Measurements from ENCODE around the gene SLC12A6. TPM values are rescaled to one million over a fixed set of nuclear protein-coding genes. Genes with fewer than 3 reads are reported as not detected.
"Not testable (repeated sequence)": the region's sequence is repeated elsewhere in the genome, so short reads cannot be mapped to it uniquely, and the experiment has no call there.

The SLC12A6 gene
- total and polyA plus RNA-seq, 7 experiments from 2014 or later: 9.6 to 122 (median 104) TPM

DNA sequence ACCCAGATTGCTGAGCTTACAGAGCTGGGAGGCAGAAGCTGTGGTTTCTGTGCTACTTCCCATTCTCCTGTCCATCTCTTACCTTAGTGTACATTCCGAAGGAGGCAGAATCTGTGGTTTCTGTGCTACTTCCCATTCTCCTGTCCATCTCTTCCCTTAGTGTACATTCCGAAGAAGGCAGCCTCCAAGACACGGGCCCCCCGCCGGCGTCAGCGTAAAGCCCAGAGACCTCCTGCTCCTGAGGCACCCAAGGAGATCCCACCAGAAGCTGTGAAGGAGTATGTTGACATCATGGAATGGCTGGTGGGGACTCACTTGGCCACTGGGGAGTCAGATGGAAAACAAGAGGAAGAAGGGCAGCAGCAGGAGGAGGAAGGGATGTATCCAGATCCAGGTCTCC lies 16.7 kb upstream of the SLC12A6 start:
- Histone ChIP-seq H3K27ac (ENCODE audit: low read depth, low read length) (no peak overlapping the region), H3K4me1 (ENCODE audit: control insufficient read depth in 2 of 2, insufficient read depth in 2 of 2, low read length in 2 of 2) (no peaks in the 10 kb centered on the region), H3K4me3 (ENCODE audit: low read length) (no peak overlapping the region), H3K9me3 (ENCODE audit: control insufficient read depth in 2 of 3, low read length in 3 of 3) (no peaks in the 10 kb centered on the region), H3K27me3 (ENCODE audit: control insufficient read depth in 2 of 2, insufficient read depth in 2 of 2, low read length in 2 of 2) (no peaks in the 10 kb centered on the region), H3K36me3 (ENCODE audit: control insufficient read depth in 2 of 3, insufficient read depth in 3 of 3, low read length in 3 of 3) (peaks cover 0 to 47% (median 12%) of the 10 kb centered on the region in 3 experiments)
- no peaks in the 10 kb centered on the region for H3K9me3 Mint-ChIP-seq
- H3K4me3 Mint-ChIP-seq: no peak overlapping the region
- DNase-seq (no peak), ATAC-seq (no peak)
- CTCF ChIA-PET: interaction anchor here (1.0 kb wide), 1 partner anchor 13 kb away, joined by 3 read pairs; no protein-coding TSS in a partner anchor
- H3K36me3 Mint-ChIP-seq: peaks cover 4 to 20% (median 5%) of the 10 kb centered on the region in 5 donors
- no peaks in the 10 kb centered on the region for H3K27me3 Mint-ChIP-seq
- H3K4me1 Mint-ChIP-seq: peaks cover 0 to 3% (median 0%) of the 10 kb centered on the region in 7 donors
- intact Hi-C loops (cut with micrococcal nuclease): no loop called here
- POLR2A ChIA-PET: interaction anchor here (0.7 to 2.7 kb wide), 2 partner anchors 13 to 19 kb away, joined by 4 to 10 read pairs; partner anchors contain the start of gene LPCAT4
- no peak overlapping the region for H3K27ac Mint-ChIP-seq

DNA sequence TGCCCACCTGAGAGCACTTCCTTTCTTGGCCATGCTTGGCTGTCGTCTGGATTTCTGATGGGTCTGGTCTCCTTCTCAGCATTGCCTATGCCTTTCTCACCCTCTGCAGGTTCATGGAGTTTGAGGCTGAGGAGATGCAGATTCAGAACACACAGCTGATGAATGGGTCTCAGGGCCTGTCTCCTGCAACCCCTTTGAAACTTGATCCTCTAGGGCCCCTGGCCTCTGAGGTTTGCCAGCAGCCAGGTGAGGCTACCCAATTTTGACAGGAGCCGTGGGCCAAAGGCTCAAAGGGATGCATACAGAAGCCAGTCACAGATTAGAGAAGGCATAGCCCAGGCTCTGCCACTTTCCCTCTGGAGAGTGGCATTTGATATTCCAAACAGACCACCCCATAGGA lies 16.0 kb upstream of the SLC12A6 start:
- peaks cover 0 to 42% (median 12%) of the 10 kb centered on the region in 3 experiments for H3K36me3 ChIP-seq (ENCODE audit: control insufficient read depth in 2 of 3, insufficient read depth in 3 of 3, low read length in 3 of 3)
- H3K27ac ChIP-seq (ENCODE audit: low read depth, low read length): no peak overlapping the region
- intact Hi-C loops (cut with micrococcal nuclease): no loop called here
- no peaks in the 10 kb centered on the region for H3K9me3 Mint-ChIP-seq
- DNase-seq (no peak), ATAC-seq (no peak)
- POLR2A ChIA-PET: interaction anchor here (1.0 kb wide), 1 partner anchor 11 kb away, joined by 5 read pairs; the partner anchor contains the start of genes NOP10 and NUTM1
- peak overlapping the region in 1 of 9 donors; percentile 2 for H3K27ac Mint-ChIP-seq
- CTCF ChIA-PET: interaction anchor here (0.7 to 1.7 kb wide), 2 partner anchors 14 to 17 kb away, joined by 4 to 8 read pairs; partner anchors contain the start of gene LPCAT4
- no peaks in the 10 kb centered on the region for H3K27me3 ChIP-seq (ENCODE audit: control insufficient read depth in 2 of 2, insufficient read depth in 2 of 2, low read length in 2 of 2)
- no peak overlapping the region for H3K4me3 Mint-ChIP-seq
- no peaks in the 10 kb centered on the region for H3K4me1 ChIP-seq (ENCODE audit: control insufficient read depth in 2 of 2, insufficient read depth in 2 of 2, low read length in 2 of 2)
- H3K27me3 Mint-ChIP-seq: no peaks in the 10 kb centered on the region
- H3K4me1 Mint-ChIP-seq: no peaks in the 10 kb centered on the region
- H3K36me3 Mint-ChIP-seq: peaks cover 4 to 20% (median 5%) of the 10 kb centered on the region in 5 donors
- no peak overlapping the region for H3K4me3 ChIP-seq (ENCODE audit: low read length)
- H3K9me3 ChIP-seq (ENCODE audit: control insufficient read depth in 2 of 3, low read length in 3 of 3): no peaks in the 10 kb centered on the region

DNA sequence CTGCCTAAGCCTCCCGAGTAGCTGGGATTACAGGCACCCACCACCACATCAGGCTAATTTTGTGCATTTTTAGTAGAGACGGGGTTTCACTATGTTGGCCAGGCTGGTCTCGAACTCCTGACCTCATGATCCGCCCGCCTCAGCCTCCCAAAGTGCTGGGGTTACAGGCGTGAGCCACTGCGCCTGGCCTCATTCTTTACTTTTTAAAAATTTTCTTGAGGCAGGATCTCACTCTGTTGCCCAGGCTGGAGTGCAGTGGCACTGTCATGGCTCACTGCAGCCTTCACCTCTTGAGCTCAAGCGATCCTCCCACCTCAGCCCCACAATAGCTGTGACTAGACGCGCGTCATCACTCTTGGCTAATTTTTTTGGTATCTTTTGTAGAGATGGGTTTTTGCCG lies 15.4 kb upstream of the SLC12A6 start:
- H3K4me3 Mint-ChIP-seq; H3K27me3 ChIP-seq (ENCODE audit: control insufficient read depth in 2 of 2, insufficient read depth in 2 of 2, low read length in 2 of 2); DNase-seq; intact Hi-C loops (cut with micrococcal nuclease); ATAC-seq; H3K27ac ChIP-seq (ENCODE audit: low read depth, low read length); H3K27me3 Mint-ChIP-seq; H3K4me1 ChIP-seq (ENCODE audit: control insufficient read depth in 2 of 2, insufficient read depth in 2 of 2, low read length in 2 of 2); H3K9me3 ChIP-seq (ENCODE audit: control insufficient read depth in 2 of 3, low read length in 3 of 3); H3K4me3 ChIP-seq (ENCODE audit: low read length); H3K9me3 Mint-ChIP-seq; H3K27ac Mint-ChIP-seq; H3K4me1 Mint-ChIP-seq: not testable (repeated sequence)
- POLR2A ChIA-PET: interaction anchor here (1.0 kb wide), 1 partner anchor 10 kb away, joined by 5 read pairs; the partner anchor contains the start of genes NOP10 and NUTM1
- peaks cover 0 to 36% (median 7%) of the 10 kb centered on the region in 3 experiments for H3K36me3 ChIP-seq (ENCODE audit: control insufficient read depth in 2 of 3, insufficient read depth in 3 of 3, low read length in 3 of 3)
- peaks cover 0 to 17% (median 4%) of the 10 kb centered on the region in 5 donors for H3K36me3 Mint-ChIP-seq
- CTCF ChIA-PET: interaction anchor here (0.7 to 1.7 kb wide), 2 partner anchors 15 to 16 kb away, joined by 4 to 8 read pairs; partner anchors contain the start of gene LPCAT4

DNA sequence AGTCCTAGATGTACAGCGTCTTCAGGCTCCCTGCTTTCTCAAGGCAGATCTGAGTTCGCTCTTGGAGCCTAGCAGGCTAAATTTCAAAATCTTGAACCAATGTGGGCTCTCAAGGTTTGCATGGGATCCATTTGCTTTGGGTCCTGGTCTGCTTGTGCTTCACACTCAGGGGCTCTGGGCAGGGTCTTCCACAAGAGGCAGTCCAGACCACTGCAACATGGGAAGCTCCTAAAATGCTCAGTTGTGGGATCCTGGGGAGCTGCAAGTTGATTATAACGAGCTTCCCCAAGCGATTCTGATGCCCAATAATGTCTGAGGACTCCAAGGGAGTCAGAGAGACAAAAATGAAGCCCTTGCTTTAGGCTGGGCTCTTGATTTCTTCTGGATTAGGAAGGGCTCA lies 12.2 kb upstream of the SLC12A6 start:
- Mint-ChIP-seq H3K27me3 (no peaks in the 10 kb centered on the region), H3K36me3 (peaks cover 0 to 1% (median 0%) of the 10 kb centered on the region in 5 donors), H3K4me1 (no peaks in the 10 kb centered on the region), H3K9me3 (no peaks in the 10 kb centered on the region), H3K27ac (no peak overlapping the region), H3K4me3 (no peak overlapping the region)
- intact Hi-C loops (cut with micrococcal nuclease): loop anchor here in 1 of 2 donors (10.0 kb wide), 1 partner anchor 85 kb away; the partner anchor contains the start of gene GOLGA8A
- Histone ChIP-seq H3K27ac (ENCODE audit: low read depth, low read length) (no peak overlapping the region), H3K9me3 (ENCODE audit: control insufficient read depth in 2 of 3, low read length in 3 of 3) (no peaks in the 10 kb centered on the region), H3K36me3 (ENCODE audit: control insufficient read depth in 2 of 3, insufficient read depth in 3 of 3, low read length in 3 of 3) (peaks cover 0 to 10% (median 0%) of the 10 kb centered on the region in 3 experiments), H3K4me3 (ENCODE audit: low read length) (no peak overlapping the region), H3K27me3 (ENCODE audit: control insufficient read depth in 2 of 2, insufficient read depth in 2 of 2, low read length in 2 of 2) (no peaks in the 10 kb centered on the region), H3K4me1 (ENCODE audit: control insufficient read depth in 2 of 2, insufficient read depth in 2 of 2, low read length in 2 of 2) (no peaks in the 10 kb centered on the region)
- ATAC-seq: no peak
- ChIA-PET CTCF (interaction anchor here (1.0 kb wide), 1 partner anchor 108 kb away, joined by 5 read pairs; no protein-coding TSS in a partner anchor), POLR2A (interaction anchor here (0.6 kb wide), 1 partner anchor 34 kb away, joined by 3 read pairs; no protein-coding TSS in a partner anchor)
- no peak for DNase-seq

DNA sequence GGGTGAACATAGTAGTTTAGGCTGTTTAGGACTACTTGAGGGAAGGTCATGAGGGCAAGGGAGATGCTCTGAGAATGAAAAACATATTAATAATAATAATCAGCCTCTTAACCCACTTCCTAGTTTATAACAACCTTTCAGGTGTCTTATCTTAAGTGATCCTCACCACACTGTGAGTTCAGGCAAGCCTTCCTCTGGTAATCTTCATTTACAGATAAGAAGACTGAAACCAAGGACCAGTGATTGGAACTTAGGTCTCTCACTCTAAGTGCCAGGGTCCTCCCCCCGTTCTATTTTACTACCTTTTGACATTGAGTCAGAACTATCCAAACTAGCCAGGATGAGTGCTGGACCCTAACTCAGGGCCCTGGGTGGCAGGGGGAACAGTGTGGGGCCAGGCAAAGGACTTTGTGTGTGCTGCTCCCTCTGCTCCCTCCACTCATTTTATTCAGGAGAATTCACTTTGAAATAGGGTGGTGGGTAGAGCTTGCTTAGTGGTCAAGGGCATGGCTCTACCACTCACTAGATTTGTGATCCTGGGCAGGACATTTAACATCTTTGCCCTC lies 11.2 kb upstream of the SLC12A6 start:
- POLR2A ChIA-PET: no interaction called here
- H3K27me3 Mint-ChIP-seq: no peaks in the 10 kb centered on the region
- DNase-seq (no peak), ATAC-seq (no peak)
- H3K9me3 ChIP-seq (ENCODE audit: control insufficient read depth in 2 of 3, low read length in 3 of 3): no peaks in the 10 kb centered on the region
- peaks cover 0 to under 1% (median 0%) of the 10 kb centered on the region in 3 experiments for H3K36me3 ChIP-seq (ENCODE audit: control insufficient read depth in 2 of 3, insufficient read depth in 3 of 3, low read length in 3 of 3)
- no peak overlapping the region for H3K4me3 ChIP-seq (ENCODE audit: low read length)
- no peaks in the 10 kb centered on the region for H3K4me1 Mint-ChIP-seq
- H3K9me3 Mint-ChIP-seq: no peaks in the 10 kb centered on the region
- intact Hi-C loops (cut with micrococcal nuclease): loop anchor here in 1 of 2 donors (10.0 kb wide), 1 partner anchor 86 kb away; the partner anchor contains the start of gene GOLGA8A
- no peaks in the 10 kb centered on the region for H3K4me1 ChIP-seq (ENCODE audit: control insufficient read depth in 2 of 2, insufficient read depth in 2 of 2, low read length in 2 of 2)
- no peaks in the 10 kb centered on the region for H3K27me3 ChIP-seq (ENCODE audit: control insufficient read depth in 2 of 2, insufficient read depth in 2 of 2, low read length in 2 of 2)
- no peak overlapping the region for H3K27ac Mint-ChIP-seq
- H3K36me3 Mint-ChIP-seq: no peaks in the 10 kb centered on the region
- no peak overlapping the region for H3K27ac ChIP-seq (ENCODE audit: low read depth, low read length)
- H3K4me3 Mint-ChIP-seq: no peak overlapping the region
- CTCF ChIA-PET: interaction anchor here (1.0 kb wide), 1 partner anchor 107 kb away, joined by 5 read pairs; no protein-coding TSS in a partner anchor

DNA sequence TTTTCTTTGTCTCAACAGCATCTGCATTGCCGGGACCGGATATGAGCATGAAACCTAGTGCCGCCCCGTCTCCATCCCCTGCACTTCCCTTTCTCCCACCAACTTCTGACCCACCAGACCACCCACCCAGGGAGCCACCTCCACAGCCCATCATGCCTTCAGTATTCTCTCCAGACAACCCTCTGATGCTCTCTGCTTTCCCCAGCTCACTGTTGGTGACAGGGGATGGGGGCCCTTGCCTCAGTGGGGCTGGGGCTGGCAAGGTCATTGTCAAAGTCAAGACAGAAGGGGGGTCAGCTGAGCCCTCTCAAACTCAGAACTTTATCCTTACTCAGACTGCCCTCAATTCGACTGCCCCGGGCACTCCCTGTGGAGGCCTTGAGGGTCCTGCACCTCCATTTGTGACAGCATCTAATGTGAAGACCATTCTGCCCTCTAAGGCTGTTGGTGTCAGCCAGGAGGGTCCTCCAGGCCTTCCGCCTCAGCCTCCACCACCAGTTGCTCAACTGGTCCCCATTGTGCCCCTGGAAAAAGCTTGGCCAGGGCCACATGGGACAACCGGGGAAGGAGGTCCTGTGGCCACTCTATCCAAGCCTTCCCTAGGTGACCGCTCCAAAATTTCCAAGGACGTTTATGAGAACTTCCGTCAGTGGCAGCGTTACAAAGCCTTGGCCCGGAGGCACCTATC lies 10.5 kb upstream of the SLC12A6 start:
- H3K4me1 Mint-ChIP-seq: no peaks in the 10 kb centered on the region
- DNase-seq (no peak), ATAC-seq (no peak)
- intact Hi-C loops (cut with micrococcal nuclease): loop anchor here in 1 of 2 donors (10.0 kb wide), 1 partner anchor 87 kb away; the partner anchor contains the start of gene GOLGA8A
- no peaks in the 10 kb centered on the region for H3K36me3 Mint-ChIP-seq
- CTCF ChIA-PET: no interaction called here
- H3K27me3 Mint-ChIP-seq: no peaks in the 10 kb centered on the region
- H3K9me3 Mint-ChIP-seq: no peaks in the 10 kb centered on the region
- Histone ChIP-seq H3K4me3 (ENCODE audit: low read length) (no peak overlapping the region), H3K27ac (ENCODE audit: low read depth, low read length) (no peak overlapping the region), H3K36me3 (ENCODE audit: control insufficient read depth in 2 of 3, insufficient read depth in 3 of 3, low read length in 3 of 3) (no peaks in the 10 kb centered on the region), H3K27me3 (ENCODE audit: control insufficient read depth in 2 of 2, insufficient read depth in 2 of 2, low read length in 2 of 2) (no peaks in the 10 kb centered on the region), H3K9me3 (ENCODE audit: control insufficient read depth in 2 of 3, low read length in 3 of 3) (no peaks in the 10 kb centered on the region), H3K4me1 (ENCODE audit: control insufficient read depth in 2 of 2, insufficient read depth in 2 of 2, low read length in 2 of 2) (no peaks in the 10 kb centered on the region)
- peak overlapping the region in 2 of 9 donors; percentile 14 to 43 for H3K27ac Mint-ChIP-seq
- POLR2A ChIA-PET: no interaction called here
- no peak overlapping the region for H3K4me3 Mint-ChIP-seq

Measured in naive thymus-derived CD4-positive, alpha-beta T cell (primary cell).